GM21381 (cell line): ENCODE data around the gene FPGS.

ENCODE experiments used
- ATAC-seq: cut with Tn5 transposase; IDR thresholded peaks from one replicate; pipeline ENCODE4 v1.9.1; 2021; ENCODE audit warnings: mild to moderate bottlenecking, moderate library complexity; ENCODE audit not compliant: unreplicated experiment

FPGS gene

GRCh38 chr9:127810378-127811187, 7.9 kb downstream of the FPGS start:
- no peak for ATAC-seq

GRCh38 chr9:127812011-127812410, 9.3 kb downstream of the FPGS start:
- no peak for ATAC-seq

GRCh38 chr9:127812936-127813675, 10.4 kb downstream of the FPGS start:
- ATAC-seq: no peak

- ATAC-seq: no peak
These were observed 11.1 kb downstream of the FPGS start for GRCh38 chr9:127813686-127814226.

- no peak for ATAC-seq
These were observed 12.2 kb downstream of the FPGS start for GRCh38 chr9:127814619-127815511.

GRCh38 chr9:127815512-127816361, 13.1 kb downstream of the FPGS start:
- ATAC-seq: no peak

GRCh38 chr9:127816362-127816725, 13.7 kb downstream of the FPGS start:
- no peak for ATAC-seq

GRCh38 chr9:127816728-127817127, 14.0 kb downstream of the FPGS start:
- no peak for ATAC-seq

GRCh38 chr9:127817881-127818434, 15.3 kb downstream of the FPGS start:
- no peak for ATAC-seq

GRCh38 chr9:127818574-127818973, 15.9 kb downstream of the FPGS start:
- ATAC-seq: no peak

GRCh38 chr9:127822108-127822507, 19.4 kb downstream of the FPGS start:
- no peak for ATAC-seq

GRCh38 chr9:127825319-127826051, 22.8 kb downstream of the FPGS start:
- no peak for ATAC-seq

- ATAC-seq: no peak
These were observed 23.7 kb downstream of the FPGS start for GRCh38 chr9:127826253-127826913.

- ATAC-seq: no peak
These were observed 25.8 kb downstream of the FPGS start for GRCh38 chr9:127828262-127829031.

- ATAC-seq: no peak
These were observed 26.7 kb downstream of the FPGS start for GRCh38 chr9:127829205-127829906.

- ATAC-seq: no peak
These were observed 29.6 kb downstream of the FPGS start for GRCh38 chr9:127832248-127832647.

- ATAC-seq: no peak
These were observed 30.9 kb downstream of the FPGS start for GRCh38 chr9:127833555-127833954.
